GF-D8 (cell line): ENCODE measurements around the gene AZGP1.
"Not testable (repeated sequence)": the region's sequence is repeated elsewhere in the genome, so short reads cannot be mapped to it uniquely, and the experiment has no call there.

Experiments
- DNase-seq: peaks from one replicate; lab custom pipeline; 2025; lab: John Stamatoyannopoulos, UW

AZGP1 gene

GRCh38 chr7:99997545-99998137, 21.8 kb upstream of the AZGP1 start:
- peak; percentile 44 for DNase-seq

GRCh38 chr7:99996755-99997544, 21.1 kb upstream of the AZGP1 start:
- DNase-seq = no peak

DNA sequence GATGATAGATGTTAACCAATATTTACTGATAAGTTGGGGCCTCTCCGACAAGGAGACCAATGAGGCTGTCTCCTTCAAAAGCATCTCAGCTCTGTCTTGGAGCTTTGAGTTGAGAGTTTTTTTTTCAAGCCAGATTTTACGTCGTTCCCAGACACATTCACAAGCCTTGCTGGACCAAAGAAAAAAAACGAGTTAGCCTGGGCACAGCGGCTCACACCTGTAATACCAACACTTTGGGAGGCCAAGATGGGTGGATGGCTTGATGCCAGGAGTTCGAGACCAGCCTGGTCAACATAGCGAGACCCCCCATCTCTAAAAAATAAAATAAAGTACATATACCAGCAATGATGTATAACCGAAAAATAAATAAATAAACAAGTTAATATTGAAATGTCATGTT, 19.0 kb upstream of the AZGP1 start:
- no peak for DNase-seq

DNA sequence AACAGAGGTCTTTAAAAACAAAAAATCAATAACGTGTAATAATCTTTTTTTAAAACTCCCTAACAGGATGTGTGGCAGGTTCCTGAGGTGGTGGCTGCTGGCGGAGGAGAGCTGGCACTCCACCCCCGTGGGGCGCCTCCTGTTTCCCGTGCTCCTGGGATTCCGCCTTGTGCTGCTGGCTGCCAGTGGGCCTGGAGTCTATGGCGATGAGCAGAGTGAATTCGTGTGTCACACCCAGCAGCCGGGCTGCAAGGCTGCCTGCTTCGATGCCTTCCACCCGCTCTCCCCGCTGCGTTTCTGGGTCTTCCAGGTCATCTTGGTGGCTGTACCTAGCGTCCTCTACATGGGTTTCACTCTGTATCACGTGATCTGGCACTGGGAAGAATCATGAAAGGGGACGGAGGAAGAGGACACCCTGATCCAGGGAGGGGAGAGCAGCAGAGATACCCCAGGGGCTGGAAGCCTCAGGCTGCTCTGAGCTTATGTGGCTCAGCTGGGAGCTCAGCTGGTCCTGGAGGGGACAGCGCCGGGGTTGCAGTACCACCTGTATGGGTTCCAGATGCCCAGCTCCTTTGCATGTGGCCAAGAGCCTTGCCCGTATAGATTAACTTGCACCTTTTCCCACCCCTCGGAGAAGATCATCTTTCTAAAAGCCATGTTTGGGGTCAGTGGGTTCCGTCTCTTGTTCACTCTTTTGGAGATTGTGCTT, 16.7 kb upstream of the AZGP1 start:
- no peak for DNase-seq

GRCh38 chr7:99991543-99991942, 15.7 kb upstream of the AZGP1 start:
- not testable (repeated sequence) for DNase-seq

DNA sequence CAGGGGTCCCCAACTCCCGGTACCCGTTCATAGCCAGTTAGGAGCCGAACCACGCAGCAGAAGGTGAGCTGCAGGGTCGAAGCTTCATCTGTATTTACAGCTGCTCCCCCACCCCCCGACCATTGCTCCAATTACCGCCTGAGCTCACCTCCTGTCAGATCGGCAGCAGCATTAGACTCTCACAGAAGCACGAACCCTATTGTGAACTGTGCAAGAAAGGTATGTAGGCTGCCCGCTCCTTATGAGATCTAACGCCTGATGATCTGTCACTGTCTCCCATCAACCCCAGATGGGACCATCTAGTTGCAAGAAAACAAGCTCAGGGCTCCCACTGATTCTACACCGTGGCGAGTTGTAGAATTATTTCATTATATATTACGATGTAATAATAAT, 14.6 kb upstream of the AZGP1 start:
- DNase-seq = no peak

GRCh38 chr7:99987846-99988245, 12.0 kb upstream of the AZGP1 start:
- no peak for DNase-seq

DNA sequence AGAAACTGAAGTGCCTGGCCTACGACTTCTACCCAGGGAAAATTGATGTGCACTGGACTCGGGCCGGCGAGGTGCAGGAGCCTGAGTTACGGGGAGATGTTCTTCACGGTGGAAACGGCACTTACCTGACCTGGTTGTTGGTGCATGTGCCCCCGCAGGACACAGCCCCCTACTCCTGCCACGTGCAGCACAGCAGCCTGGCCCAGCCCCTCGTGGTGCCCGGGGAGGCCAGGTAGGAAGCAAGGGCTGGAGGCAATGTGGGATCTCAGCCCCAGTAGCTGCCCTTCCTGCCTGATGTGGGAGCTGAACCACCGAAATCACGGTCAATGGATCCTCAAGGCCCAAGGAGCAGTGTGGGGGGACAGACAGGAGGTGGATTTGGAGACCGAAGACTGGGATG, 11.5 kb upstream of the AZGP1 start:
- not testable (repeated sequence) for DNase-seq

DNA sequence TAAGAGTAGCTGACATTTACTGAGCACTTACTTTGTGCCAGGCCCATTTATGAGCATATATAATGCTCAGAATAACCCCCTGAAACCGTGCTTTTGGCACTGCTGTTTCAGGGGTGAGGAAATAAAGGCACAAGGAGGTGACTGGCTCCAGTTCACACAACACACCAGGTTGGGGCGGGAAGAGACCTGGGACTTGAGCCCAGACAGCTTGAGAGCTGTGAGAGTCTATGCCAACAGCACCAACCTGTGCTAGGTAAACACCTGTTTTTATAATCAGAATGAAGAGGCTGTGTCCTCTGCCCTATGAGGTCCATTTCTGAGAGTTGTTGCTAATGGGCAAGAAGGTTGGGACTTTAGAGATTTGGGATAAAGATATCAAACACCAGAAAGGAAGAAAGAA, 8.8 kb upstream of the AZGP1 start:
- no peak for DNase-seq

- DNase-seq = not testable (repeated sequence)
Observed at GRCh38 chr7:99981066-99981465, 5.2 kb upstream of the AZGP1 start.

DNA sequence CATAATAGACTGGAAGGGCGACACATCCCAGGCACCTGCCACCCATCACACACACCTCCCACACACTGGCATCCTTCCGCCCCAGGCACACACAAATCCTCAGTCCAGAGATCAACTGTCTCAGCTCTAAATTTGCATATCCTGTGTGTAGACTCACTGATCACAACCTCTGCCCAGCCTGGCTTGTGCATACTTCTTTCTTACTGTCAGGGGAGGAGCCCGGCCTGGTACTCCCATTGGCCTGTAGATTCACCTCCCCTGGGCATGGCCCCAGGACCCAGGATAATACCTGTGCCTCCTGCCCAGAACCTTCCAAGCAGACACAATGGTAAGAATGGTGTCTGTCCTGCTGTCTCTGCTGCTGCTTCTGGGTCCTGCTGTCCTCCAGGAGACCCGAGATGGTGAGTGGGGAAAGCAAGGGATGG, 4.6 kb upstream of the AZGP1 start:
- not testable (repeated sequence) for DNase-seq

- DNase-seq = not testable (repeated sequence)
Observed at GRCh38 chr7:99979814-99980225, 4.0 kb upstream of the AZGP1 start.

- DNase-seq = no peak
Observed at GRCh38 chr7:99976626-99977025, 795 bp upstream of the AZGP1 start.

DNA sequence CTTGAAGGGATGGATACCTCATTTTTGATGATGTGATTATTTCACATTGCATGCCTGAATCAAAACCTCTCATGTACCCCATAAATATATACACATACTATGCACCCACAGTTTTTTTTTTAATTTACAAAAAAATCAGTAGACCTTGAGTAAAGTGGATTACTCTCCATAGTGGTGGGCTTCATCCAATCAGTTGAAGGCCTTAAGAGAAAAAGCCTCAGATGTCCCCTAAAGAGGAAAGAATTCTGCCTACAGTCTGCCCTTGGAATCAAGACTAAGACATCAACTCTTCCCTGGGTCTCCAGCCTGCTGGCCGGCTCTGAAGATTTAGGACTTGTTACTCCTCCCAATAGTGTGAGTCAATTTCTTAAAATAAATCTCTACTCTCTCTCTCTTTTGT, 1.1 kb downstream of the AZGP1 start:
- DNase-seq = no peak

GRCh38 chr7:99973817-99974216, 2.0 kb downstream of the AZGP1 start:
- DNase-seq = not testable (repeated sequence)

DNA sequence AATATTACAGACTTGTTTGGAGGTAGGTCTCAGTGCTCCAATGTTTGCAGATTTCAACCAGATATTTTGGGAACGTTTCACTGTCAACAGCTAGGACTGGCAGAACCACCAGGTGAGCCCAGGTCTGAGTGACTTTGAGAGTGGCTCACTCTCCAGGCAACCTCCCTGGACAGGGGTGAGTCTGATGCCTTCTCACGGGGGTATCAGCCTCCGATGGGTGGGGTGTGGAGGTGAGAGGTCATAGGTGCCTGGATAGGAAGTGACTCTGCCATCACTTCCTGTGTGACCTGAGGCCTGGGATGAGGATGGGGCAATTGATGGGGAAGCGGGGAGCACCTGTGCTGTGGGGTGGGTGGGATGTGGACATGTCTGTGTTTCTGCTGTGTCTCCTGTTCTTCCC, 4.6 kb downstream of the AZGP1 start:
- no peak for DNase-seq

GRCh38 chr7:99969813-99970212, 6.0 kb downstream of the AZGP1 start:
- DNase-seq = not testable (repeated sequence)

DNA sequence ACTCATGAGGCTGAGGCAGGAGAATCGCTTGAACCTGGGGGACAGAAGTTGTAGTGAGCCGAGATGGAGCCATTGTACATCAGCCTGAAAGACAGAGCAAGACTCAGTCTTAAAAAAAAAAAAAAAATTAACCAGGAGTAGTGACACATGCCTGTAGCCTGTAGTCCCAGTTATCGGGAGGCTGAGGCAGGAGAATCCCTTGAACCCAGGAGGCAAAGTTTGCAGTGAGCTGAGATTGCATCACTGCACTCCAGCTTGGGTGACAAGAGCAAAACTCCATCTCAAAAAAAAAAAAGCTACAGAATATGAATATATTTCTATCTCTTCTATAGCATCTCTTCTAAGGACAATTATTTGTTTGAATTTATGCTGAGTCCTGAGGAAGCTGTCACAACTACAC, 6.5 kb downstream of the AZGP1 start:
- no peak for DNase-seq

GRCh38 chr7:99958564-99959227, 17.1 kb downstream of the AZGP1 start:
- DNase-seq = no peak

GRCh38 chr7:99955247-99955646, 20.6 kb downstream of the AZGP1 start:
- no peak for DNase-seq

DNA sequence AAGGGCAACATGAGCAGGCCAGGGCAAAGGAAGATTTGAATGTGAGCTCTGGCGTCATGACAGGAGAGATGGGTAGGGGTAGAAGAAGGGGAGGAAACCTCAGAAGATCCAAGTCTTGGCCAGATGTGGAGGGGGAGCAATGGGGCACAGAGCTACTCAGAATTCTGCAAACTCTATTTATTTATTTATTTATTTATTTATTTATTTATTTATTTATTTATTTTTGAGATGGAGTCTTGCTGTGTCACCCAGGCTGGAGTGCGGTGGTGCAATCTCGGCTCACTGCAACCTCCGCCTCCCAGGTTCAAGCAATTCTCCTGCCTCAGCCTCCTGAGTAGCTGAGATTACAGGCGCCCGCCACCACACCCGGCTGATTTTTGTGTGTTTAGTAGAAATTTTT, 21.2 kb downstream of the AZGP1 start:
- DNase-seq = not testable (repeated sequence)

- peak; percentile 52 for DNase-seq
Observed at GRCh38 chr7:99953649-99954048, 22.2 kb downstream of the AZGP1 start.

DNA sequence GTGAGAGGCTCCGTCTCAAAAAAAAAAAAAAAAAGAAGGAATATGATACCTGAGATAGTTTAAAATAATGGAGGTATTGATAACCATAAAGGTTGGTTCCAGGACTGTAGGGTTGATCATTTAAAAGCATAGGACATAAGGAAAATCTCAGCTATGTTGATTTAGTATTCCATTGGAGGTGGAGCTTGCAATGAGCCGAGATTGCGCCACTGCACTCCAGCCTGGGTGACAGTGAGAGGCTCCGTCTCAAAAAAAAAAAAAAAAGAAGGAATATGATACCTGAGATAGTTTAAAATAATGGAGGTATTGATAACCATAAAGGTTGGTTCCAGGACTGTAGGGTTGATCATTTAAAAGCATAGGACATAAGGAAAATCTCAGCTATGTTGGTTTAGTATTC, 23.2 kb downstream of the AZGP1 start:
- not testable (repeated sequence) for DNase-seq
